Measurements from ENCODE around the gene GMPR2.

DNA sequence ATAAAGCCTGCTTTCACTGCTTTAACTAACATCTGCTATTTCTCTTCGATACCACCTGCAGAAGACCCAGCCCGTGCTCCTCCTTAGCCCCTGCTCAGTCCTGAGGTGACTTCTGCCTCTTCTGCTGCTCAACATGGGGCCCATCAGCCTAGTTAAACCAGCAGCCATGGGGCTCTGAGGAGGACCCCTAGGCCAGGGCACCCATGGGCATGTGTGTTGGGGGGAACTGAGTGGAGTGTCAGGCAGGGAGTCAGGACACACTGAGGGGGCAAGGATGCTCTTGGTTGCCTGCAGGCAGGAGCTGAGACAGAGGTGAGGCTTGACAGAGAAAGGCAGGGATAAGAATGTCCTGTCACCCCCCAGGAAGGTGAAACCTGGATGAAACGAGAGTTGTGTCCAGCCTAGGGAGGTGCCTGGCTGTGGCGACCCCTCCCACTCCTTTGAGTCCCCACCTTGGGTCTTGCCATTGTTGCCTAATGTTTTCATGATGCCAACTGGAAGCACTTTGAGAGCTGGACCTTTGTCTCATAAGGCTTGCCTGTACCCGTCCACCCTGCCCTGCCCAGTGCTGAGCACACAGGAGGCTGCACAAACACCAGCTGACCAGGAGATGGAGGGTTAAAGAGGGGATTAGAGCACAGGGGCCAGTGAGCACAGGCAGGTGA is 51.2 kb downstream of the GMPR2 start:
- TF ChIP-seq, protein P1, sequence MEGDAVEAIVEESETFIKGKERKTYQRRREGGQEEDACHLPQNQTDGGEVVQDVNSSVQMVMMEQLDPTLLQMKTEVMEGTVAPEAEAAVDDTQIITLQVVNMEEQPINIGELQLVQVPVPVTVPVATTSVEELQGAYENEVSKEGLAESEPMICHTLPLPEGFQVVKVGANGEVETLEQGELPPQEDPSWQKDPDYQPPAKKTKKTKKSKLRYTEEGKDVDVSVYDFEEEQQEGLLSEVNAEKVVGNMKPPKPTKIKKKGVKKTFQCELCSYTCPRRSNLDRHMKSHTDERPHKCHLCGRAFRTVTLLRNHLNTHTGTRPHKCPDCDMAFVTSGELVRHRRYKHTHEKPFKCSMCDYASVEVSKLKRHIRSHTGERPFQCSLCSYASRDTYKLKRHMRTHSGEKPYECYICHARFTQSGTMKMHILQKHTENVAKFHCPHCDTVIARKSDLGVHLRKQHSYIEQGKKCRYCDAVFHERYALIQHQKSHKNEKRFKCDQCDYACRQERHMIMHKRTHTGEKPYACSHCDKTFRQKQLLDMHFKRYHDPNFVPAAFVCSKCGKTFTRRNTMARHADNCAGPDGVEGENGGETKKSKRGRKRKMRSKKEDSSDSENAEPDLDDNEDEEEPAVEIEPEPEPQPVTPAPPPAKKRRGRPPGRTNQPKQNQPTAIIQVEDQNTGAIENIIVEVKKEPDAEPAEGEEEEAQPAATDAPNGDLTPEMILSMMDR (IDR thresholded peaks at IDR 0.05): no peak
- no peak for TF ChIP-seq POLR2A (IDR thresholded peaks at IDR 0.05)
- no peak for TF ChIP-seq POLR2AphosphoS5 (IDR thresholded peaks at IDR 0.05)
- no peak for TF ChIP-seq EP300 (IDR thresholded peaks at IDR 0.05)

Measured in suprapubic skin (tissue), 4 donors.